IMR-90 (cell line): Measurements from ENCODE around the gene CEL. TPM values are rescaled to one million over a fixed set of nuclear protein-coding genes. Genes with fewer than 3 reads are reported as not detected.

Source experiments
- ATAC-seq: fragments of 200-7000 bp; cut with Tn5 transposase; 2 replicates; pipeline ENCODE4 v1.9.1; 2020; ENCODE audit warnings: low read depth, mild to moderate bottlenecking, moderate library complexity
- BruUV-seq: library from RNA; stranded (reverse); fragments of 400-500 nt; replicated peaks from 2 replicates; lab custom pipeline; 2021; lab: Mats Ljungman, UMichigan
- CTCF ChIA-PET: fragments of 300-600 bp; formaldehyde crosslinking; extraction: SDS; loops from one replicate; lab custom pipeline; 2021; ENCODE audit warnings: antibody characterized with exemption; lab: Yijun Ruan, JAX
- POLR2A ChIA-PET: fragments of 300-600 bp; sonication (Branson Sonifier 250); formaldehyde crosslinking; loops from one replicate; lab custom pipeline; 2022; ENCODE audit warnings: antibody characterized with exemption; ENCODE audit not compliant: unreplicated experiment; lab: Charles Lee
- DNase-seq: peaks from one replicate; pipeline ENCODE4 v3.0.0; 2013
- H2AFZ ChIP-seq: replicated peaks from 2 replicates; pipeline ENCODE3; 2013; ENCODE audit warnings: low read length, mild to moderate bottlenecking; ENCODE audit not compliant: poor library complexity
- H2AK5ac ChIP-seq: 2 replicates; pipeline ENCODE4 v1.6.1; 2013; ENCODE audit warnings: low read depth, low read length, inconsistent platforms
- H2AK9ac ChIP-seq: replicated peaks from 2 replicates; pipeline ENCODE3; 2013; ENCODE audit warnings: mild to moderate bottlenecking, low read depth, low read length, moderate library complexity; ENCODE audit not compliant: poor library complexity
- H2BK120ac ChIP-seq: 2 replicates; pipeline ENCODE4 v1.6.1; 2013; ENCODE audit warnings: low read depth, low read length, inconsistent platforms
- H2BK15ac ChIP-seq: 3 replicates; pipeline ENCODE4 v1.6.1; 2013; ENCODE audit warnings: low read depth, low read length, inconsistent platforms
- H2BK20ac ChIP-seq: 2 replicates; pipeline ENCODE4 v1.6.1; 2013; ENCODE audit warnings: low read depth, mild to moderate bottlenecking, inconsistent platforms, low read length, moderate library complexity
- H2BK5ac ChIP-seq: 2 replicates; pipeline ENCODE4 v1.6.1; 2013; ENCODE audit warnings: mild to moderate bottlenecking, low read depth, low read length, inconsistent platforms; ENCODE audit not compliant: poor library complexity, severe bottlenecking
- H3K14ac ChIP-seq: replicated peaks from 2 replicates; pipeline ENCODE4 v1.6.1; 2013; ENCODE audit warnings: low read depth, low read length, inconsistent platforms
- H3K18ac ChIP-seq: 2 replicates; pipeline ENCODE4 v1.6.1; 2013; ENCODE audit warnings: low read depth, low read length, control low read depth
- H3K23ac ChIP-seq: 2 replicates; pipeline ENCODE4 v1.6.1; 2013; ENCODE audit warnings: low read depth, low read length, inconsistent platforms
- H3K27ac ChIP-seq: 2 replicates; pipeline ENCODE4 v1.5.1; 2013; ENCODE audit warnings: mild to moderate bottlenecking, control low read depth, low read length; ENCODE audit not compliant: insufficient read depth
- H3K27me3 ChIP-seq: 2 replicates; pipeline ENCODE4 v1.6.1; 2013; ENCODE audit warnings: low read length; ENCODE audit not compliant: control insufficient read depth, insufficient read depth
- H3K36me3 ChIP-seq: 2 replicates; pipeline ENCODE4 v1.6.1; 2013; ENCODE audit warnings: low read length, mixed read lengths; ENCODE audit not compliant: control insufficient read depth, insufficient read depth
- H3K4ac ChIP-seq: 2 replicates; pipeline ENCODE4 v1.6.1; 2013; ENCODE audit warnings: low read depth, low read length, inconsistent platforms
- H3K4me1 ChIP-seq: 2 replicates; pipeline ENCODE4 v1.6.1; 2013; ENCODE audit warnings: low read length, mixed read lengths; ENCODE audit not compliant: control insufficient read depth, insufficient read depth
- H3K4me2 ChIP-seq: 2 replicates; pipeline ENCODE4 v1.6.1; 2013; ENCODE audit warnings: low read depth, mild to moderate bottlenecking, control low read depth, low read length, moderate library complexity
- H3K4me3 ChIP-seq: 2 replicates; pipeline ENCODE4 v1.5.1; 2013; ENCODE audit warnings: low read depth, mild to moderate bottlenecking, control low read depth, low read length, moderate library complexity; ENCODE audit not compliant: insufficient read depth
- H3K56ac ChIP-seq: 2 replicates; pipeline ENCODE4 v1.6.1; 2013; ENCODE audit warnings: low read length, inconsistent platforms; ENCODE audit not compliant: insufficient read depth; ENCODE audit errors: extremely low read depth
- H3K79me1 ChIP-seq, 2 experiments: 2 replicates each; pipeline ENCODE4 v1.6.1; 2013; ENCODE audit warnings: low read length in 2 of 2, inconsistent platforms in 1 of 2, low read depth in 1 of 2
- H3K9ac ChIP-seq: 2 replicates; pipeline ENCODE4 v1.6.1; 2013; ENCODE audit warnings: low read depth, low read length, control low read depth
- H3K9me1 ChIP-seq: 2 replicates; pipeline ENCODE4 v1.6.1; 2013; ENCODE audit warnings: low read length, inconsistent platforms; ENCODE audit not compliant: insufficient read depth
- H3K9me3 ChIP-seq: 2 replicates; pipeline ENCODE4 v1.6.1; 2013; ENCODE audit warnings: low read length; ENCODE audit not compliant: control insufficient read depth, insufficient read depth
- H4K20me1 ChIP-seq: 2 replicates; pipeline ENCODE4 v1.6.1; 2013; ENCODE audit warnings: low read length, inconsistent platforms; ENCODE audit not compliant: insufficient read depth
- H4K5ac ChIP-seq: 2 replicates; pipeline ENCODE4 v1.6.1; 2013; ENCODE audit warnings: mild to moderate bottlenecking, low read depth, low read length, control low read depth
- H4K8ac ChIP-seq, 2 experiments: 2 replicates each; pipeline ENCODE4 v1.6.1; 2013; ENCODE audit warnings: low read depth in 2 of 2, low read length in 2 of 2, control low read depth in 1 of 2, inconsistent platforms in 1 of 2
- H4K91ac ChIP-seq: 2 replicates; pipeline ENCODE4 v1.6.1; 2013; ENCODE audit warnings: low read depth, low read length, inconsistent platforms; ENCODE audit not compliant: insufficient read depth
- BHLHE40 ChIP-seq: fragments of 150-350 bp; IDR thresholded peaks from 2 replicates; pipeline ENCODE4 v1.6.1; 2016; ENCODE audit warnings: mild to moderate bottlenecking, low read depth, low read length
- CEBPB ChIP-seq: IDR thresholded peaks from 2 replicates; pipeline ENCODE4 v1.6.1; 2012; ENCODE audit warnings: low read depth, low read length, improper control_type of control experiment
- CTCF ChIP-seq: conservative IDR thresholded peaks from 2 replicates; pipeline ENCODE4 v1.5.1; 2012; ENCODE audit warnings: mild to moderate bottlenecking, low read depth, low read length, improper control_type of control experiment
- FOS ChIP-seq: fragments of 150-350 bp; IDR thresholded peaks from 2 replicates; pipeline ENCODE4 v1.6.1; 2016; ENCODE audit warnings: low read depth, low read length
- MAFK ChIP-seq: IDR thresholded peaks from 2 replicates; pipeline ENCODE4 v1.6.1; 2012; ENCODE audit warnings: low read depth, low read length, improper control_type of control experiment
- MAZ ChIP-seq: IDR thresholded peaks from 2 replicates; pipeline ENCODE4 v1.6.1; 2012; ENCODE audit warnings: low read depth, mild to moderate bottlenecking, low read length, improper control_type of control experiment, moderate library complexity, borderline replicate concordance
- MXI1 ChIP-seq: IDR thresholded peaks from 2 replicates; pipeline ENCODE4 v1.6.1; 2012; ENCODE audit warnings: low read depth, mild to moderate bottlenecking, low read length, moderate library complexity, borderline replicate concordance
- POLR2A ChIP-seq: IDR thresholded peaks from 2 replicates; pipeline ENCODE4 v1.6.1; 2012; ENCODE audit warnings: mild to moderate bottlenecking, low read depth, low read length
- RAD21 ChIP-seq: IDR thresholded peaks from 2 replicates; pipeline ENCODE4 v1.6.1; 2012; ENCODE audit warnings: low read length, improper control_type of control experiment
- RCOR1 ChIP-seq: IDR thresholded peaks from 2 replicates; pipeline ENCODE4 v1.6.1; 2012; ENCODE audit warnings: mild to moderate bottlenecking, low read length, improper control_type of control experiment; ENCODE audit not compliant: insufficient replicate concordance
- RFX5 ChIP-seq: IDR thresholded peaks from 2 replicates; pipeline ENCODE4 v1.8.0; 2012; ENCODE audit warnings: low read depth, mild to moderate bottlenecking, low read length, moderate library complexity
- SMC3 ChIP-seq: fragments of 150-350 bp; IDR thresholded peaks from 2 replicates; pipeline ENCODE4 v1.6.1; 2016; ENCODE audit warnings: low read depth, mild to moderate bottlenecking, antibody characterized with exemption, low read length, moderate library complexity
- USF2 ChIP-seq: fragments of 150-350 bp; IDR thresholded peaks from 2 replicates; pipeline ENCODE4 v1.6.1; 2017; ENCODE audit warnings: mild to moderate bottlenecking, antibody characterized with exemption, low read length, low read depth
- WGBS, 2 experiments: methylation state at CpG; one replicate each; pipeline versions ENCODE4 v1.1.5 to v1.1.7; 2013; ENCODE audit warnings: missing lambda C conversion rate in 2 of 2; ENCODE audit not compliant: insufficient read length in 1 of 2; ENCODE audit errors: extremely low coverage in 2 of 2; 5-methylcytosine and 5-hydroxymethylcytosine counted together
- dilution Hi-C: fragments of 300-500 bp; cut with HindIII; formaldehyde crosslinking; loops from one replicate; pipeline ENCODE4 v1.14.3; 2018; ENCODE audit warnings: low sequenced_read_pairs; ENCODE audit not compliant: unreplicated experiment
- in situ Hi-C: fragments of 300-500 bp; cut with MboI; formaldehyde crosslinking; loops from 3 replicates; pipeline ENCODE4 v1.14.3; 2019; ENCODE audit warnings: low sequenced_read_pairs, inconsistent platforms, mixed read lengths
- intact Hi-C: fragments of 100-400 bp; cut with micrococcal nuclease; formaldehyde crosslinking; loops from 2 replicates; pipeline ENCODE4 v1.10.0; 2022
- polyA plus RNA-seq, 3 experiments: library from polyadenylated mRNA; depleted of rRNA; stranded (reverse); fragments of >200 nt; gene quantifications; 2 replicates each; pipeline ENCODE4 v1.2.3, GENCODE V29; 2012; ENCODE audit warnings: low replicate concordance in 1 of 3
- total RNA-seq: library from RNA; depleted of rRNA; stranded (reverse); fragments of >200 nt; gene quantifications from 2 replicates; pipeline ENCODE4 v1.2.3, GENCODE V29; 2012

CEL gene
- total and polyA plus RNA-seq, 2 of the 4 experiments (the other 2 are of a cell fraction): under 0.01 to 0.75 TPM

GRCh38 chr9:133111808-133112662 lies 50.3 kb downstream of the CEL start (continued):
- TF ChIP-seq USF2 (no peak), RFX5 (no peak)

- no TSS peak for BruUV-seq
- Histone ChIP-seq H3K23ac (no peak overlapping the region), H4K91ac (no peak overlapping the region), H2AK9ac (no peak overlapping the region), H3K27me3 (no peaks in the 10 kb centered on the region), H3K9ac (no peak overlapping the region), H3K9me3 (no peaks in the 10 kb centered on the region), H3K14ac (no peak overlapping the region), H3K27ac (no peak overlapping the region), H3K56ac (no peak overlapping the region), H3K4me3 (no peak overlapping the region), H2BK120ac (no peak overlapping the region), H3K18ac (no peak overlapping the region), H2BK20ac (no peak overlapping the region), H3K79me1 (peaks cover 15 to 59% of the 10 kb centered on the region in 2 experiments), H2BK15ac (no peak overlapping the region), H3K4me1 (peaks cover 21% of the 10 kb centered on the region), H3K4ac (no peak overlapping the region), H4K8ac (no peak overlapping the region), H2BK5ac (no peak overlapping the region), H3K36me3 (peaks cover 23% of the 10 kb centered on the region), H2AFZ (no peak overlapping the region), H4K5ac (no peak overlapping the region), H4K20me1 (peaks cover 62% of the 10 kb centered on the region), H3K9me1 (peaks cover 6% of the 10 kb centered on the region; the same call in 1 of the 2 replicates), H3K4me2 (no peak overlapping the region), H2AK5ac (no peak overlapping the region; the same call in 1 of the 2 replicates)
- dilution Hi-C loops (no loop called here), intact Hi-C loops (no loop called here), in situ Hi-C loops (no loop called here)
- 92% methylated on average over 2 of the region's 7 CpGs; no CpG with 5 or more reads in 1 of the 2 experiments for WGBS, 2 experiments
- ATAC-seq: no peak
- DNase-seq: no peak
- ChIA-PET CTCF (interaction anchor here (2.9 kb wide), 1 partner anchor 32 kb away, joined by 10 read pairs; no protein-coding TSS in a partner anchor), POLR2A (no interaction called here)
- no peak for TF ChIP-seq RFX5
- no peak for TF ChIP-seq CTCF
- no peak for TF ChIP-seq BHLHE40
- TF ChIP-seq MAZ: no peak
- TF ChIP-seq CEBPB: no peak
- TF ChIP-seq RAD21: no peak
- TF ChIP-seq FOS: no peak
- no peak for TF ChIP-seq POLR2A
- TF ChIP-seq MXI1: no peak
- TF ChIP-seq SMC3: no peak
- no peak for TF ChIP-seq MAFK
- TF ChIP-seq RCOR1: no peak
- TF ChIP-seq USF2: no peak
These were observed 50.9 kb downstream of the CEL start for GRCh38 chr9:133112663-133113026.
